ENCODE measurements around the gene SLC5A5.

The SLC5A5 gene

GRCh38 chr19:17926044-17926443 is 54.3 kb downstream of the SLC5A5 start:
- DNase-seq: no peak

GRCh38 chr19:17929056-17929455 is 57.3 kb downstream of the SLC5A5 start:
- DNase-seq: no peak

- no peak for DNase-seq
These were observed 59.9 kb downstream of the SLC5A5 start for GRCh38 chr19:17931532-17932191.

GRCh38 chr19:17932485-17933338 is 61.0 kb downstream of the SLC5A5 start, which contains the start of gene CCDC124:
Gene CCDC124 (plus strand): TSS chr19:17933015. CDS start chr19:17936421, 3,406 bp downstream.
- peak; percentile 94 for DNase-seq

- no peak for DNase-seq
These were observed 61.8 kb downstream of the SLC5A5 start for GRCh38 chr19:17933414-17934129.

- DNase-seq: no peak
These were observed 64.6 kb downstream of the SLC5A5 start for GRCh38 chr19:17936379-17936778.

GRCh38 chr19:17937371-17937900 is 65.7 kb downstream of the SLC5A5 start:
- no peak for DNase-seq

GRCh38 chr19:17938092-17938845 is 66.5 kb downstream of the SLC5A5 start:
- peak; percentile 67 for DNase-seq

- peak; percentile 68 for DNase-seq
These were observed 70.4 kb downstream of the SLC5A5 start for GRCh38 chr19:17942181-17942580.

GRCh38 chr19:17942582-17943273 is 71.0 kb downstream of the SLC5A5 start:
- DNase-seq: peak; percentile 89

GRCh38 chr19:17943274-17944221 is 71.8 kb downstream of the SLC5A5 start:
- peak; percentile 25 for DNase-seq

- DNase-seq: no peak
These were observed 72.6 kb downstream of the SLC5A5 start for GRCh38 chr19:17944301-17944700.

Data from NCI-H2171 treated with DMSO at 0.1 percent for 48 hours (cell line).